ENCODE data around the gene CCNDBP1.

The CCNDBP1 gene

GRCh38 chr15:43185157-43186002, at the start of gene CCNDBP1:
Gene CCNDBP1, plus strand, starts transcription at chr15:43185403. Its CDS starts 96 bp downstream, at chr15:43185499.
- TF ChIP-seq ZFX (IDR thresholded peaks at IDR 0.05): peak; percentile 88
- TF ChIP-seq CTCF (conservative IDR thresholded peaks at IDR 0.05): peak; percentile 41
- H3K27ac ChIP-seq: peak within 1 kb of the TSS; percentile 50

- no peak overlapping the region for H3K27ac ChIP-seq
- no peak for TF ChIP-seq CTCF (conservative IDR thresholded peaks at IDR 0.05)
These were observed 41.8 kb upstream of the CCNDBP1 start for GRCh38 chr15:43143203-43143941.

GRCh38 chr15:43144512-43144911, 40.7 kb upstream of the CCNDBP1 start:
- H3K27ac ChIP-seq: no peak overlapping the region
- TF ChIP-seq ZFX (IDR thresholded peaks at IDR 0.05) (no peak), CTCF (conservative IDR thresholded peaks at IDR 0.05) (no peak)

- H3K27ac ChIP-seq: no peak overlapping the region
- no peak for TF ChIP-seq CTCF (conservative IDR thresholded peaks at IDR 0.05)
- no peak for TF ChIP-seq ZFX (IDR thresholded peaks at IDR 0.05)
These were observed 39.0 kb upstream of the CCNDBP1 start for GRCh38 chr15:43146184-43146583.

- H3K27ac ChIP-seq: no peak overlapping the region
- TF ChIP-seq CTCF (conservative IDR thresholded peaks at IDR 0.05) (no peak), ZFX (IDR thresholded peaks at IDR 0.05) (no peak)
These were observed 34.8 kb upstream of the CCNDBP1 start for GRCh38 chr15:43150191-43150929.

GRCh38 chr15:43151688-43152087, 33.5 kb upstream of the CCNDBP1 start:
- no peak overlapping the region for H3K27ac ChIP-seq
- TF ChIP-seq ZFX (IDR thresholded peaks at IDR 0.05) (no peak), CTCF (conservative IDR thresholded peaks at IDR 0.05) (no peak)
